Breast epithelium (tissue), 4 donors: ENCODE measurements around the gene EIF2B4. TPM values are rescaled to one million over a fixed set of nuclear protein-coding genes. Genes with fewer than 3 reads are reported as not detected.

Source experiments
- DNase-seq, 2 donors: peaks; one replicate each; pipeline ENCODE4 v3.0.0-alpha.2; 2019; ENCODE audit warnings: low spot score in 2 of 2
- H3K27ac ChIP-seq, 2 donors: fragments of 200-600 bp; sonication (generic) in 1 of 2; one replicate each; pipeline ENCODE4 v1.5.1; 2016 to 2019; ENCODE audit warnings: mild to moderate bottlenecking in 1 of 2
- H3K27me3 ChIP-seq, 2 donors: fragments of 200-600 bp; sonication (generic) in 1 of 2; one replicate each; pipeline versions ENCODE4 v1.5.1 to v1.6.0; 2017 to 2019; ENCODE audit warnings: control low read depth in 1 of 2, mild to moderate bottlenecking in 1 of 2
- H3K36me3 ChIP-seq: fragments of 200-600 bp; one replicate; pipeline ENCODE4 v1.5.1; 2019
- H3K4me1 ChIP-seq, 2 donors: fragments of 200-600 bp; sonication (generic); one replicate each; pipeline ENCODE4 v1.5.1; 2016 to 2019; ENCODE audit warnings: control low read depth in 1 of 2
- H3K4me3 ChIP-seq, 3 donors: fragments of 200-600 bp; sonication (generic); 1 replicate in 2 of 3; 2 replicates in 1 of 3; pipeline ENCODE4 v1.5.1; 2016 to 2019; ENCODE audit warnings: mild to moderate bottlenecking in 3 of 3, moderate library complexity in 2 of 3
- H3K9me3 ChIP-seq, 2 donors: fragments of 200-600 bp; sonication (generic) in 1 of 2; one replicate each; pipeline ENCODE4 v1.5.1; 2016 to 2019; ENCODE audit warnings: control low read depth in 1 of 2
- POLR2A ChIP-seq: fragments of 450-650 bp; IDR thresholded peaks from one replicate; pipeline ENCODE4 v1.6.1; 2016; ENCODE audit warnings: antibody characterized with exemption, mild to moderate bottlenecking, moderate library complexity
- POLR2AphosphoS5 ChIP-seq, 3 donors: sonication (generic); formaldehyde crosslinking; IDR thresholded peaks; one replicate each; pipeline ENCODE4 v1.6.1; 2017; ENCODE audit warnings: antibody characterized with exemption in 3 of 3
- intact Hi-C: fragments of 100-400 bp; cut with DNase I; formaldehyde crosslinking; loops from one replicate; pipeline ENCODE4 v1.15.1; 2023; ENCODE audit warnings: low total_unique reads
- total RNA-seq, 3 donors: library from RNA; depleted of rRNA; stranded (reverse); fragments of >200 nt; gene quantifications; one replicate each; pipeline ENCODE4 v1.1.0, GENCODE V29; 2016
- TF ChIP-seq, protein P1 (sequence below), 3 donors: fragments of 450-650 bp; IDR thresholded peaks; one replicate each; pipeline ENCODE4 v1.5.1; 2016 to 2017; ENCODE audit warnings: antibody characterized with exemption in 3 of 3, mild to moderate bottlenecking in 3 of 3, moderate library complexity in 3 of 3

Gene EIF2B4
- total RNA-seq, 3 donors from 2014 or later: 38.1 to 48.9 (median 47.9) TPM

- intact Hi-C loops: loop anchor here (5.0 kb wide), 1 partner anchor 773 kb away; no protein-coding TSS in a partner anchor
- no peak overlapping the region for H3K27ac ChIP-seq
- TF ChIP-seq, protein P1, sequence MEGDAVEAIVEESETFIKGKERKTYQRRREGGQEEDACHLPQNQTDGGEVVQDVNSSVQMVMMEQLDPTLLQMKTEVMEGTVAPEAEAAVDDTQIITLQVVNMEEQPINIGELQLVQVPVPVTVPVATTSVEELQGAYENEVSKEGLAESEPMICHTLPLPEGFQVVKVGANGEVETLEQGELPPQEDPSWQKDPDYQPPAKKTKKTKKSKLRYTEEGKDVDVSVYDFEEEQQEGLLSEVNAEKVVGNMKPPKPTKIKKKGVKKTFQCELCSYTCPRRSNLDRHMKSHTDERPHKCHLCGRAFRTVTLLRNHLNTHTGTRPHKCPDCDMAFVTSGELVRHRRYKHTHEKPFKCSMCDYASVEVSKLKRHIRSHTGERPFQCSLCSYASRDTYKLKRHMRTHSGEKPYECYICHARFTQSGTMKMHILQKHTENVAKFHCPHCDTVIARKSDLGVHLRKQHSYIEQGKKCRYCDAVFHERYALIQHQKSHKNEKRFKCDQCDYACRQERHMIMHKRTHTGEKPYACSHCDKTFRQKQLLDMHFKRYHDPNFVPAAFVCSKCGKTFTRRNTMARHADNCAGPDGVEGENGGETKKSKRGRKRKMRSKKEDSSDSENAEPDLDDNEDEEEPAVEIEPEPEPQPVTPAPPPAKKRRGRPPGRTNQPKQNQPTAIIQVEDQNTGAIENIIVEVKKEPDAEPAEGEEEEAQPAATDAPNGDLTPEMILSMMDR (IDR thresholded peaks at IDR 0.05): no peak
- TF ChIP-seq POLR2A (no peak), POLR2AphosphoS5 (IDR thresholded peaks at IDR 0.05) (no peak)
- no peaks in the 10 kb centered on the region for H3K27me3 ChIP-seq
- H3K36me3 ChIP-seq: peaks cover 9% of the 10 kb centered on the region
- no peak overlapping the region for H3K4me3 ChIP-seq
- H3K4me1 ChIP-seq: peaks cover 0 to 18% of the 10 kb centered on the region in 2 donors
- DNase-seq: no peak
- H3K9me3 ChIP-seq: no peaks in the 10 kb centered on the region
These were observed 45.4 kb downstream of the EIF2B4 start for GRCh38 chr2:27324720-27325119.

- Histone ChIP-seq H3K36me3 (peaks cover 8% of the 10 kb centered on the region), H3K4me3 (peak overlapping the region; percentile 76 to 86 (median 81)), H3K9me3 (no peaks in the 10 kb centered on the region), H3K27me3 (no peaks in the 10 kb centered on the region), H3K27ac (peak overlapping the region; percentile 99), H3K4me1 (peaks cover 0 to 18% of the 10 kb centered on the region in 2 donors)
- intact Hi-C loops: loop anchor here (5.0 kb wide), 1 partner anchor 774 kb away; no protein-coding TSS in a partner anchor
- TF ChIP-seq POLR2A (no peak), POLR2AphosphoS5 (IDR thresholded peaks at IDR 0.05) (no peak)
- TF ChIP-seq, protein P1 (IDR thresholded peaks at IDR 0.05): no peak
- DNase-seq: no peak
These were observed 46.4 kb downstream of the EIF2B4 start for GRCh38 chr2:27323596-27324285.

- H3K4me1 ChIP-seq: peaks cover 0 to 18% of the 10 kb centered on the region in 2 donors
- intact Hi-C loops: loop anchor here (5.0 kb wide), 1 partner anchor 774 kb away; no protein-coding TSS in a partner anchor
- peak; percentile 92 to 95 for DNase-seq
- TF ChIP-seq POLR2A (peak; percentile 93), POLR2AphosphoS5 (IDR thresholded peaks at IDR 0.05) (peak; percentile 96 to 99 (median 97))
- TF ChIP-seq, protein P1 (IDR thresholded peaks at IDR 0.05): peak in 1 of 3 donors; percentile 10
- H3K27ac ChIP-seq: peak within 1 kb of the TSS; percentile 99
- H3K9me3 ChIP-seq: no peaks in the 10 kb centered on the region
- H3K27me3 ChIP-seq: no peaks in the 10 kb centered on the region
- peaks cover under 1% of the 10 kb centered on the region for H3K36me3 ChIP-seq
- peak within 1 kb of the TSS; percentile 76 to 86 (median 81) for H3K4me3 ChIP-seq
These were observed 47.2 kb downstream of the EIF2B4 start, which contains the start of gene MPV17 for GRCh38 chr2:27322766-27323595. Gene MPV17, minus strand, starts transcription at chr2:27323097. Its CDS starts 580 bp downstream, at chr2:27322517.

DNA sequence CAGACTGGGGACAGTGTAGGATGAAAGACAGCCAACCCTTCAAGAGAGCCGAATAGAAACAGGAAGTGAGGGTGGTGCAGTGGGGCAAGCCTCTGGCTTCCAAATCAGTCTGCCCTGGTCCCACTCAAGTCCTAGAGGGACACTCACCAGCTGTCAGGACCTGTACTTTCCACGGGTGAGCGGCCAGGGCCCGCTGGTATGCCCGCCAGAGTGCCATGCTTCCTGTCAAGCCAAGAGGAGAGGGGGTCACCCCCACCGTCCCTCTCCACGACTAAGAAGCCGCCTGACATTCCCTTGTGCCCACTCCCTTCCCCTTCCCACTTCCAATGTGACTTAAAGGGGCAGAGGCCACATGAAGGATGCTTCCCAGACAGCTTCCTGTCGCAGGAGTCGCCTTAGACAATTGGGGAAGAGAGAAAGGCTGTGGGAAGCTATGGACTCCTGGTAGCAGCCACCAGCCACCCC lies 47.8 kb downstream of the EIF2B4 start:
- Histone ChIP-seq H3K4me1 (peaks cover 0 to 18% of the 10 kb centered on the region in 2 donors), H3K36me3 (no peaks in the 10 kb centered on the region), H3K4me3 (peak overlapping the region; percentile 76 to 86 (median 81)), H3K27me3 (no peaks in the 10 kb centered on the region), H3K9me3 (no peaks in the 10 kb centered on the region), H3K27ac (peak overlapping the region; percentile 99)
- TF ChIP-seq POLR2A (no peak), POLR2AphosphoS5 (IDR thresholded peaks at IDR 0.05) (no peak)
- TF ChIP-seq, protein P1 (IDR thresholded peaks at IDR 0.05): no peak
- no peak for DNase-seq
- intact Hi-C loops: loop anchor here (5.0 kb wide), 1 partner anchor 775 kb away; no protein-coding TSS in a partner anchor
